Hypothalamus (tissue), 51 donors: ENCODE measurements around the gene ARSG.
"Not testable (repeated sequence)": the region's sequence is repeated elsewhere in the genome, so short reads cannot be mapped to it uniquely, and the experiment has no call there.

Experiments used
- DNase-seq, 51 donors: peaks; one replicate each; lab custom pipeline; 2025; lab: John Stamatoyannopoulos, UW

ARSG gene

GRCh38 chr17:68276339-68276738 lies 15.0 kb upstream of the ARSG start:
- DNase-seq, result not testable (repeated sequence)

- DNase-seq, result no peak
Measured at GRCh38 chr17:68277807-68278206, 13.5 kb upstream of the ARSG start.

GRCh38 chr17:68281965-68282364 lies 9.3 kb upstream of the ARSG start:
- DNase-seq, result not testable (repeated sequence)

- no peak for DNase-seq
Measured at GRCh38 chr17:68288375-68288774, 2.9 kb upstream of the ARSG start.

- DNase-seq, result no peak
Measured at GRCh38 chr17:68288804-68289203, 2.5 kb upstream of the ARSG start.

GRCh38 chr17:68289473-68289872 lies 1.8 kb upstream of the ARSG start:
- DNase-seq, result no peak

- no peak for DNase-seq
Measured at GRCh38 chr17:68289936-68290267, 1.4 kb upstream of the ARSG start.

GRCh38 chr17:68290268-68290954 lies 884 bp upstream of the ARSG start:
- peak in 18 of 51 donors; percentile 2 to 49 (median 14) for DNase-seq

GRCh38 chr17:68291836-68292688 lies 767 bp downstream of the ARSG start:
- DNase-seq, result peak in 38 of 51 donors; percentile 12 to 88 (median 44)

GRCh38 chr17:68292689-68293040 lies 1.4 kb downstream of the ARSG start:
- DNase-seq, result no peak

GRCh38 chr17:68293490-68294195 lies 2.3 kb downstream of the ARSG start:
- no peak for DNase-seq

- DNase-seq, result no peak
Measured at GRCh38 chr17:68294196-68294555, 2.9 kb downstream of the ARSG start.

- no peak for DNase-seq
Measured at GRCh38 chr17:68294617-68295016, 3.3 kb downstream of the ARSG start.

GRCh38 chr17:68295086-68295485 lies 3.8 kb downstream of the ARSG start:
- DNase-seq, result no peak

GRCh38 chr17:68296217-68297191 lies 5.2 kb downstream of the ARSG start:
- DNase-seq, result no peak

GRCh38 chr17:68297195-68297594 lies 5.9 kb downstream of the ARSG start:
- no peak for DNase-seq

GRCh38 chr17:68298601-68299000 lies 7.3 kb downstream of the ARSG start:
- no peak for DNase-seq

GRCh38 chr17:68299817-68300216 lies 8.5 kb downstream of the ARSG start:
- no peak for DNase-seq

- no peak for DNase-seq
Measured at GRCh38 chr17:68301438-68301959, 10.2 kb downstream of the ARSG start.

- no peak for DNase-seq
Measured at GRCh38 chr17:68302066-68302564, 10.8 kb downstream of the ARSG start.
